HEK293 (cell line): Measurements from ENCODE around the gene LHFPL2.

Source experiments
- TCF7L2 ChIP-seq: IDR thresholded peaks from 2 replicates; pipeline ENCODE4 v1.6.1; 2011; ENCODE audit warnings: low read depth, mild to moderate bottlenecking, inconsistent platforms, low read length, moderate library complexity, borderline replicate concordance
- ZFP3 ChIP-seq: fragments of 450-650 bp; formaldehyde crosslinking; IDR thresholded peaks from 2 replicates; pipeline ENCODE4 v1.5.1; 2016; ENCODE audit warnings: low read depth, missing biosample characterization, missing genetic modification characterization
- ZNF121 ChIP-seq: fragments of 450-650 bp; formaldehyde crosslinking; IDR thresholded peaks from 2 replicates; pipeline ENCODE4 v1.5.1; 2016; ENCODE audit warnings: missing biosample characterization, missing genetic modification characterization
- ZNF146 ChIP-seq: fragments of 450-650 bp; formaldehyde crosslinking; IDR thresholded peaks from 2 replicates; pipeline ENCODE4 v1.5.1; 2016; ENCODE audit warnings: missing biosample characterization, missing genetic modification characterization
- ZNF394 ChIP-seq: fragments of 450-650 bp; formaldehyde crosslinking; IDR thresholded peaks from 2 replicates; pipeline ENCODE4 v1.5.1; 2016; ENCODE audit warnings: missing biosample characterization, missing genetic modification characterization, mild to moderate bottlenecking, moderate library complexity, borderline replicate concordance
- ZNF416 ChIP-seq: fragments of 450-650 bp; formaldehyde crosslinking; IDR thresholded peaks from 2 replicates; pipeline ENCODE4 v1.5.1; 2016; ENCODE audit warnings: missing biosample characterization, missing genetic modification characterization
- ZNF596 ChIP-seq: fragments of 450-650 bp; IDR thresholded peaks from 2 replicates; pipeline ENCODE4 v1.5.0; 2018; ENCODE audit warnings: missing biosample characterization, mild to moderate bottlenecking, missing genetic modification characterization, moderate library complexity
- TF ChIP-seq, protein P1 (sequence below): fragments of 450-650 bp; formaldehyde crosslinking; IDR thresholded peaks from 2 replicates; pipeline ENCODE4 v1.5.1; 2016; ENCODE audit warnings: missing biosample characterization, missing genetic modification characterization

DNA sequence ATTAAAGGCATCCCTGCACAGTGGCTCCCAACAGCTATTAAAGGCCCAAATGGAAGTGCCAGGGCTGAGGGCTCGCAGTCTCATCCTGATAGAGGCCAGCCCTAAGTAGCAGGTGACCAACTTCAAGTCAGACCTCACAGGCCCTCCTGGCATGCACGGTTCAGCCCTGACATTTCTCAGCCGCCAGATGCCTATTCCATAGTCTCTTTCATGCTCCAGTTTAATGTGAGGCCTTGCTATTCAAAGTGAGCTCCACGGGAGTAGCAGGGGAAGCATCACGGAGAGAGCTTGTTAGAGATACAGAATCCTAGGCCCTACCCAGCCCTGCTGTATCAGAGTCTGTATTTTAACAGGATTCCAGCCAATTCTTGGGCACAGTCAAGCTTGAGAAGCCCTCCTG lies 11.1 kb downstream of the LHFPL2 start:
- TF ChIP-seq ZNF146 (tag by site-specific recombination) (no peak), ZFP3 (tag by site-specific recombination) (no peak), TCF7L2 (no peak), ZNF596 (tag by site-specific recombination) (no peak), ZNF416 (tag by site-specific recombination) (no peak), ZNF394 (tag by site-specific recombination) (no peak), ZNF121 (tag by site-specific recombination) (no peak)
- TF ChIP-seq, protein P1, sequence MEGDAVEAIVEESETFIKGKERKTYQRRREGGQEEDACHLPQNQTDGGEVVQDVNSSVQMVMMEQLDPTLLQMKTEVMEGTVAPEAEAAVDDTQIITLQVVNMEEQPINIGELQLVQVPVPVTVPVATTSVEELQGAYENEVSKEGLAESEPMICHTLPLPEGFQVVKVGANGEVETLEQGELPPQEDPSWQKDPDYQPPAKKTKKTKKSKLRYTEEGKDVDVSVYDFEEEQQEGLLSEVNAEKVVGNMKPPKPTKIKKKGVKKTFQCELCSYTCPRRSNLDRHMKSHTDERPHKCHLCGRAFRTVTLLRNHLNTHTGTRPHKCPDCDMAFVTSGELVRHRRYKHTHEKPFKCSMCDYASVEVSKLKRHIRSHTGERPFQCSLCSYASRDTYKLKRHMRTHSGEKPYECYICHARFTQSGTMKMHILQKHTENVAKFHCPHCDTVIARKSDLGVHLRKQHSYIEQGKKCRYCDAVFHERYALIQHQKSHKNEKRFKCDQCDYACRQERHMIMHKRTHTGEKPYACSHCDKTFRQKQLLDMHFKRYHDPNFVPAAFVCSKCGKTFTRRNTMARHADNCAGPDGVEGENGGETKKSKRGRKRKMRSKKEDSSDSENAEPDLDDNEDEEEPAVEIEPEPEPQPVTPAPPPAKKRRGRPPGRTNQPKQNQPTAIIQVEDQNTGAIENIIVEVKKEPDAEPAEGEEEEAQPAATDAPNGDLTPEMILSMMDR (tag by site-specific recombination): no peak
